CD4-positive, alpha-beta T cell (primary cell): Measurements from ENCODE around the gene OR2A25. TPM values are rescaled to one million over a fixed set of nuclear protein-coding genes. Genes with fewer than 3 reads are reported as not detected.

Experiments used
- ATAC-seq: fragments of 200-7000 bp; cut with Tn5 transposase; one replicate; pipeline ENCODE4 v1.10.0; 2022; ENCODE audit warnings: mild to moderate bottlenecking; ENCODE audit not compliant: poor library complexity
- CTCF ChIA-PET: fragments of 350-600 bp; sonication (Branson Sonifier 250); formaldehyde crosslinking; loops from one replicate; lab custom pipeline; 2021; ENCODE audit warnings: antibody characterized with exemption, inconsistent platforms; lab: Charles Lee
- POLR2A ChIA-PET: fragments of 350-600 bp; sonication (Branson Sonifier 250); formaldehyde crosslinking; loops from one replicate; lab custom pipeline; 2021; ENCODE audit warnings: antibody characterized with exemption, inconsistent platforms; lab: Charles Lee
- DNase-seq, 14 experiments: peaks; one replicate each; pipeline ENCODE4 v3.0.0-alpha.2; 2013 to 2020; ENCODE audit warnings: mixed read lengths in 2 of 14
- H3K27ac ChIP-seq, 2 donors: one replicate each; pipeline versions ENCODE4 v1.5.1 to v1.7.0; 2013; ENCODE audit warnings: low read length in 2 of 2, low read depth in 1 of 2, mild to moderate bottlenecking in 1 of 2
- H3K27me3 ChIP-seq, 2 experiments: 1 replicate in 1 of 2; 2 replicates in 1 of 2; pipeline versions ENCODE4 v1.6.1 to v1.7.0; 2013; ENCODE audit warnings: low read length in 2 of 2, control low read depth in 1 of 2, mild to moderate bottlenecking in 1 of 2, moderate library complexity in 1 of 2; ENCODE audit not compliant: insufficient read depth in 2 of 2, control insufficient read depth in 1 of 2
- H3K36me3 ChIP-seq: one replicate; pipeline ENCODE4 v1.6.1; 2013; ENCODE audit warnings: low read length, control low read depth; ENCODE audit not compliant: insufficient read depth
- H3K4me1 ChIP-seq: one replicate; pipeline ENCODE4 v1.6.1; 2013; ENCODE audit warnings: low read length, control low read depth; ENCODE audit not compliant: insufficient read depth
- H3K4me3 ChIP-seq: one replicate; pipeline ENCODE4 v1.5.1; 2013; ENCODE audit warnings: mild to moderate bottlenecking, low read length, moderate library complexity
- H3K9me3 ChIP-seq, 2 experiments: 1 replicate in 1 of 2; 2 replicates in 1 of 2; pipeline versions ENCODE4 v1.6.1 to v1.7.0; 2013; ENCODE audit warnings: low read length in 2 of 2, mild to moderate bottlenecking in 2 of 2, control low read depth in 1 of 2, moderate library complexity in 1 of 2; ENCODE audit not compliant: control insufficient read depth in 1 of 2, insufficient read depth in 1 of 2
- H3K27ac Mint-ChIP-seq: one replicate; pipeline ENCODE4 v1.8.0; 2020; ENCODE audit warnings: mixed read lengths
- H3K27me3 Mint-ChIP-seq: one replicate; pipeline ENCODE4 v1.8.0; 2021; ENCODE audit warnings: mixed read lengths
- H3K36me3 Mint-ChIP-seq: one replicate; pipeline ENCODE4 v1.8.0; 2021; ENCODE audit warnings: low read depth, mixed read lengths
- H3K4me1 Mint-ChIP-seq: one replicate; pipeline ENCODE4 v1.8.0; 2021; ENCODE audit warnings: low read depth, mixed read lengths
- H3K4me3 Mint-ChIP-seq: one replicate; pipeline ENCODE4 v1.8.0; 2020; ENCODE audit warnings: mild to moderate bottlenecking, mixed read lengths
- H3K9me3 Mint-ChIP-seq: one replicate; pipeline ENCODE4 v1.8.0; 2020; ENCODE audit warnings: mixed read lengths
- CTCF ChIP-seq: fragments of 200-600 bp; IDR thresholded peaks from one replicate; pipeline ENCODE4 v1.8.0; 2022; ENCODE audit warnings: antibody characterized with exemption, mild to moderate bottlenecking
- intact Hi-C, 2 experiments: fragments of 100-400 bp; cut with DNase I in 1 of 2; cut with micrococcal nuclease in 1 of 2; formaldehyde crosslinking; loops; one replicate each; pipeline versions ENCODE4 v1.15.1 to v1.9.0; 2023 to 2025; cut with DNase I, micrococcal nuclease
- total RNA-seq, 174 experiments: library from RNA in 2 of 174; stranded (reverse) in 2 of 174; gene quantifications; one replicate each; pipeline ENCODE4 v1.2.3 and lab custom pipeline; 2021 to 2026

The OR2A25 gene
- total RNA-seq, 2 experiments from 2014 or later: not detected

- Mint-ChIP-seq H3K36me3 (no peaks in the 10 kb centered on the region), H3K4me1 (no peaks in the 10 kb centered on the region), H3K9me3 (no peaks in the 10 kb centered on the region), H3K4me3 (no peak overlapping the region), H3K27ac (no peak overlapping the region), H3K27me3 (peaks cover 47% of the 10 kb centered on the region)
- CTCF ChIA-PET: no interaction called here
- ATAC-seq (no peak), DNase-seq (no peak)
- H3K9me3 ChIP-seq: no peaks in the 10 kb centered on the region
- no peak overlapping the region for H3K27ac ChIP-seq
- no peaks in the 10 kb centered on the region for H3K27me3 ChIP-seq
- POLR2A ChIA-PET: no interaction called here
- no peak for TF ChIP-seq CTCF
- no peaks in the 10 kb centered on the region for H3K36me3 ChIP-seq
- no peaks in the 10 kb centered on the region for H3K4me1 ChIP-seq
- H3K4me3 ChIP-seq: no peak overlapping the region
- intact Hi-C loops: no loop called here
These were observed 33.2 kb upstream of the OR2A25 start for GRCh38 chr7:144036302-144036885.

GRCh38 chr7:144037414-144038035 lies 32.1 kb upstream of the OR2A25 start:
- no peak for ATAC-seq
- no peaks in the 10 kb centered on the region for H3K27me3 ChIP-seq
- CTCF ChIA-PET: no interaction called here
- Mint-ChIP-seq H3K9me3 (no peaks in the 10 kb centered on the region), H3K4me3 (no peak overlapping the region), H3K27me3 (peaks cover 40% of the 10 kb centered on the region), H3K4me1 (no peaks in the 10 kb centered on the region), H3K27ac (no peak overlapping the region), H3K36me3 (no peaks in the 10 kb centered on the region)
- no peaks in the 10 kb centered on the region for H3K4me1 ChIP-seq
- POLR2A ChIA-PET: no interaction called here
- intact Hi-C loops: no loop called here
- DNase-seq: no peak
- TF ChIP-seq CTCF: no peak
- no peak overlapping the region for H3K4me3 ChIP-seq
- no peaks in the 10 kb centered on the region for H3K36me3 ChIP-seq
- H3K27ac ChIP-seq: no peak overlapping the region
- no peaks in the 10 kb centered on the region for H3K9me3 ChIP-seq

GRCh38 chr7:144038887-144039286 lies 30.7 kb upstream of the OR2A25 start:
- Mint-ChIP-seq H3K9me3 (no peaks in the 10 kb centered on the region), H3K27ac (no peak overlapping the region), H3K4me3 (no peak overlapping the region), H3K36me3 (no peaks in the 10 kb centered on the region), H3K4me1 (no peaks in the 10 kb centered on the region), H3K27me3 (peaks cover 32% of the 10 kb centered on the region)
- no peak for TF ChIP-seq CTCF
- no peaks in the 10 kb centered on the region for H3K27me3 ChIP-seq
- ChIA-PET POLR2A (no interaction called here), CTCF (no interaction called here)
- H3K27ac ChIP-seq: no peak overlapping the region
- no peak overlapping the region for H3K4me3 ChIP-seq
- no peaks in the 10 kb centered on the region for H3K9me3 ChIP-seq
- no peaks in the 10 kb centered on the region for H3K36me3 ChIP-seq
- ATAC-seq: no peak
- H3K4me1 ChIP-seq: no peaks in the 10 kb centered on the region
- intact Hi-C loops: no loop called here
- DNase-seq: no peak
